Measurements from ENCODE around the gene STOX2. TPM values are rescaled to one million over a fixed set of nuclear protein-coding genes. Genes with fewer than 3 reads are reported as not detected.

Gene STOX2
- polyA plus RNA-seq, 1 donor from 2014 or later = 26.1 TPM

DNA sequence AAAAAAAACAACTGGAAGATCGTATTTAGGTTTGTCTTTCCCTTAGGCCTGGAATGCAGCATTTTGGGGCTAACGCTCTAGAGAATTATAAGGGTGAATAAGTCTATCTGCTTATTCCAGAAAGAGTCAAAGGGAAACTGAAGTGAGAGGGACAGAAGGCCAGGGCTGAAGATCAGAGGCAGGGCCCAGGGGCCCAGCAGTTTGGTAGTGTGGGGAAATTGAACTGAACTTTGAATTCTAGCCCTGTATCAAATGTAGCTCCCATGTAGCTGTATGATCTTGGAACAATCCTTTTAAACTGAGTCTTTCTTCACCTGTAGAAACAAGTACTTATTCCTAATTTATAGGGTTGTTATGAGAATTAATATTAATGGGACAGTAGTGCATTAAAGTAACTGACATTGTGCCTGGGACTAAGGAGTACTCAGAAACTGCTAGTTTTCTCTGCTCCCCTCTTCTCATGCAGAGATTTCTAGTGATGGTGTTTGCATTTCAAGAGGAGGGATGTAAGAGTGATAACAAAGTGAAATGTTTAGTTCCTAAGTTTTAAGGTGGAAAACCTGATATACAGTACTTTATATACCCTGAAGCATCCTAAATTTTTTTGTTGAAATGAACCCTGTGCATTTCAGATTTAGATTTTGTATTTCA lies 30.4 kb downstream of the STOX2 start:
- Histone ChIP-seq H2AFZ (ENCODE audit: low read depth, low read length) (no peak overlapping the region), H3K79me2 (replicated peaks; ENCODE audit: insufficient read depth, low read length) (peaks cover 32% of the 10 kb centered on the region), H3K9ac (ENCODE audit: low read length) (peak overlapping the region; percentile 39), H3K9me3 (ENCODE audit: low read length) (no peaks in the 10 kb centered on the region), H3K9me2 (ENCODE audit: insufficient read depth, low read length) (no peaks in the 10 kb centered on the region), H3K27me3 (ENCODE audit: insufficient read depth, low read depth, low read length) (no peaks in the 10 kb centered on the region), H3F3A (ENCODE audit: insufficient read depth, low read length, poor library complexity, severe bottlenecking) (no peaks in the 10 kb centered on the region), H3K27ac (ENCODE audit: low read length) (peak overlapping the region; percentile 50), H3K36me3 (ENCODE audit: insufficient read depth, low read length) (peaks cover 4% of the 10 kb centered on the region), H3K4me2 (ENCODE audit: low read length) (no peak overlapping the region), H4K20me1 (ENCODE audit: insufficient read depth) (no peaks in the 10 kb centered on the region), H3K4me3 (ENCODE audit: low read length) (peak overlapping the region; percentile 11)
- TF ChIP-seq EP300 (conservative IDR thresholded peaks at IDR 0.05; ENCODE audit: poor library complexity, severe bottlenecking) (no peak), RAD21 (conservative IDR thresholded peaks at IDR 0.05) (no peak), SMC3 (conservative IDR thresholded peaks at IDR 0.05; ENCODE audit: poor library complexity) (no peak), MXI1 (conservative IDR thresholded peaks at IDR 0.05; ENCODE audit: poor library complexity, severe bottlenecking) (no peak), EZH2 (IDR thresholded peaks at IDR 0.05; ENCODE audit: borderline replicate concordance, insufficient read depth, low read length, poor library complexity, severe bottlenecking) (no peak), TAF1 (IDR thresholded peaks at IDR 0.05; ENCODE audit: low read depth) (no peak), POLR2AphosphoS5 (IDR thresholded peaks at IDR 0.05) (no peak)
- TF ChIP-seq, protein P1, sequence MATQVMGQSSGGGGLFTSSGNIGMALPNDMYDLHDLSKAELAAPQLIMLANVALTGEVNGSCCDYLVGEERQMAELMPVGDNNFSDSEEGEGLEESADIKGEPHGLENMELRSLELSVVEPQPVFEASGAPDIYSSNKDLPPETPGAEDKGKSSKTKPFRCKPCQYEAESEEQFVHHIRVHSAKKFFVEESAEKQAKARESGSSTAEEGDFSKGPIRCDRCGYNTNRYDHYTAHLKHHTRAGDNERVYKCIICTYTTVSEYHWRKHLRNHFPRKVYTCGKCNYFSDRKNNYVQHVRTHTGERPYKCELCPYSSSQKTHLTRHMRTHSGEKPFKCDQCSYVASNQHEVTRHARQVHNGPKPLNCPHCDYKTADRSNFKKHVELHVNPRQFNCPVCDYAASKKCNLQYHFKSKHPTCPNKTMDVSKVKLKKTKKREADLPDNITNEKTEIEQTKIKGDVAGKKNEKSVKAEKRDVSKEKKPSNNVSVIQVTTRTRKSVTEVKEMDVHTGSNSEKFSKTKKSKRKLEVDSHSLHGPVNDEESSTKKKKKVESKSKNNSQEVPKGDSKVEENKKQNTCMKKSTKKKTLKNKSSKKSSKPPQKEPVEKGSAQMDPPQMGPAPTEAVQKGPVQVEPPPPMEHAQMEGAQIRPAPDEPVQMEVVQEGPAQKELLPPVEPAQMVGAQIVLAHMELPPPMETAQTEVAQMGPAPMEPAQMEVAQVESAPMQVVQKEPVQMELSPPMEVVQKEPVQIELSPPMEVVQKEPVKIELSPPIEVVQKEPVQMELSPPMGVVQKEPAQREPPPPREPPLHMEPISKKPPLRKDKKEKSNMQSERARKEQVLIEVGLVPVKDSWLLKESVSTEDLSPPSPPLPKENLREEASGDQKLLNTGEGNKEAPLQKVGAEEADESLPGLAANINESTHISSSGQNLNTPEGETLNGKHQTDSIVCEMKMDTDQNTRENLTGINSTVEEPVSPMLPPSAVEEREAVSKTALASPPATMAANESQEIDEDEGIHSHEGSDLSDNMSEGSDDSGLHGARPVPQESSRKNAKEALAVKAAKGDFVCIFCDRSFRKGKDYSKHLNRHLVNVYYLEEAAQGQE (IDR thresholded peaks at IDR 0.05; ENCODE audit: borderline replicate concordance) = no peak
- TF ChIP-seq, protein P2, sequence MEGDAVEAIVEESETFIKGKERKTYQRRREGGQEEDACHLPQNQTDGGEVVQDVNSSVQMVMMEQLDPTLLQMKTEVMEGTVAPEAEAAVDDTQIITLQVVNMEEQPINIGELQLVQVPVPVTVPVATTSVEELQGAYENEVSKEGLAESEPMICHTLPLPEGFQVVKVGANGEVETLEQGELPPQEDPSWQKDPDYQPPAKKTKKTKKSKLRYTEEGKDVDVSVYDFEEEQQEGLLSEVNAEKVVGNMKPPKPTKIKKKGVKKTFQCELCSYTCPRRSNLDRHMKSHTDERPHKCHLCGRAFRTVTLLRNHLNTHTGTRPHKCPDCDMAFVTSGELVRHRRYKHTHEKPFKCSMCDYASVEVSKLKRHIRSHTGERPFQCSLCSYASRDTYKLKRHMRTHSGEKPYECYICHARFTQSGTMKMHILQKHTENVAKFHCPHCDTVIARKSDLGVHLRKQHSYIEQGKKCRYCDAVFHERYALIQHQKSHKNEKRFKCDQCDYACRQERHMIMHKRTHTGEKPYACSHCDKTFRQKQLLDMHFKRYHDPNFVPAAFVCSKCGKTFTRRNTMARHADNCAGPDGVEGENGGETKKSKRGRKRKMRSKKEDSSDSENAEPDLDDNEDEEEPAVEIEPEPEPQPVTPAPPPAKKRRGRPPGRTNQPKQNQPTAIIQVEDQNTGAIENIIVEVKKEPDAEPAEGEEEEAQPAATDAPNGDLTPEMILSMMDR (IDR thresholded peaks at IDR 0.05; ENCODE audit: poor library complexity, severe bottlenecking) = no peak

DNA sequence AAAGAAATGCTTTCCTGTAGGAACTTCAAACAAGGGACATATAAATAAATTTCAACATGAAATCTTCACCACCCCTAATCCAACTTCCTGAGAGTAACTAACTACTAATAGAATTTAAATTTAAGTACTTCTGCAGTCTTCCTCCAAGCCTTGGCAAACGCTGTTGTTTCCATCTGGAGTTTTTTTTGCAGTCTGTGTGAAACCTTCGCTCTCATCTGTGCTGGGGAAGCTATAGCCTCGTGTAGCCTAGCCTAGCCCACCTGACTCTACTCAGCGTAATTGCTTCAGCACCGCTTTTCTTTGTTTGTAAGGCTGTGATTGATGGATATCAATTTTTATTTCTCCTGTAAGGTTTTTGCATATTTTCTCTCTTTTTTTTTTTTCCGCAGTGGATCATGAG lies 30.9 kb downstream of the STOX2 start:
- Histone ChIP-seq H3K9ac (ENCODE audit: low read length) (peak overlapping the region; percentile 39), H3K79me2 (replicated peaks; ENCODE audit: insufficient read depth, low read length) (peaks cover 32% of the 10 kb centered on the region), H3K27ac (ENCODE audit: low read length) (peak overlapping the region; percentile 50), H3K9me2 (ENCODE audit: insufficient read depth, low read length) (no peaks in the 10 kb centered on the region), H3K9me3 (ENCODE audit: low read length) (no peaks in the 10 kb centered on the region), H4K20me1 (ENCODE audit: insufficient read depth) (no peaks in the 10 kb centered on the region), H3K36me3 (ENCODE audit: insufficient read depth, low read length) (peaks cover 10% of the 10 kb centered on the region), H3K4me2 (ENCODE audit: low read length) (peak overlapping the region; percentile 9), H3F3A (ENCODE audit: insufficient read depth, low read length, poor library complexity, severe bottlenecking) (no peaks in the 10 kb centered on the region), H2AFZ (ENCODE audit: low read depth, low read length) (no peak overlapping the region), H3K4me3 (ENCODE audit: low read length) (peak overlapping the region; percentile 11), H3K27me3 (ENCODE audit: insufficient read depth, low read depth, low read length) (no peaks in the 10 kb centered on the region)
- no peak for TF ChIP-seq EP300 (conservative IDR thresholded peaks at IDR 0.05; ENCODE audit: poor library complexity, severe bottlenecking)
- TF ChIP-seq MXI1 (conservative IDR thresholded peaks at IDR 0.05; ENCODE audit: poor library complexity, severe bottlenecking) = peak; percentile 20
- no peak for TF ChIP-seq RAD21 (conservative IDR thresholded peaks at IDR 0.05)
- TF ChIP-seq SMC3 (conservative IDR thresholded peaks at IDR 0.05; ENCODE audit: poor library complexity) = no peak
- TF ChIP-seq, protein P2 (IDR thresholded peaks at IDR 0.05; ENCODE audit: poor library complexity, severe bottlenecking) = no peak
- TF ChIP-seq, protein P1 (IDR thresholded peaks at IDR 0.05; ENCODE audit: borderline replicate concordance) = no peak
- TF ChIP-seq POLR2AphosphoS5 (IDR thresholded peaks at IDR 0.05) = peak; percentile 37
- no peak for TF ChIP-seq TAF1 (IDR thresholded peaks at IDR 0.05; ENCODE audit: low read depth)
- no peak for TF ChIP-seq EZH2 (IDR thresholded peaks at IDR 0.05; ENCODE audit: borderline replicate concordance, insufficient read depth, low read length, poor library complexity, severe bottlenecking)

Data from neural cell (in vitro differentiated cells).